ENCODE data around the gene ICAM1. TPM values are rescaled to one million over a fixed set of nuclear protein-coding genes. Genes with fewer than 3 reads are reported as not detected.

Gene ICAM1
- polyA plus RNA-seq, 1 of the 3 experiments (the other 2 are of a cell fraction): 14.5 TPM

GRCh38 chr19:10299545-10300458 is 28.9 kb downstream of the ICAM1 start:
- Histone ChIP-seq H3K9ac (no peak overlapping the region), H3K36me3 (replicated peaks in 1 of 2; ENCODE audit: control insufficient read depth in 1 of 2, insufficient read depth in 2 of 2, low read length in 1 of 2) (no peaks in the 10 kb centered on the region), H3K79me2 (ENCODE audit: insufficient read depth) (no peaks in the 10 kb centered on the region), H3K27me3 (ENCODE audit: insufficient read depth) (no peaks in the 10 kb centered on the region), H4K20me1 (ENCODE audit: insufficient read depth) (no peaks in the 10 kb centered on the region), H3K4me1 (ENCODE audit: control insufficient read depth in 1 of 2, insufficient read depth in 2 of 2, low read depth in 1 of 2, low read length in 1 of 2) (no peaks in the 10 kb centered on the region; a peak in 1 of 4 replicates), H3K9me2 (no peaks in the 10 kb centered on the region), H3K27ac (ENCODE audit: low read depth in 2 of 2, low read length in 1 of 2) (no peak overlapping the region), H3K4me2 (no peak overlapping the region), H3F3A (replicated peaks; ENCODE audit: insufficient read depth) (peaks cover 4% of the 10 kb centered on the region), H2AFZ (ENCODE audit: low read depth) (no peak overlapping the region), H3K9me3 (no peaks in the 10 kb centered on the region), H3K4me3 (ENCODE audit: low read depth in 2 of 2, low read length in 1 of 2) (no peak overlapping the region)
- DNase-seq: no peak
- ChIA-PET POLR2A (no interaction called here), CTCF (interaction anchor here (0.6 to 1.5 kb wide), 5 partner anchors 10 to 315 kb away, joined by 3 read pairs; partner anchors contain the start of gene ICAM5)
- TF ChIP-seq TAF1 (IDR thresholded peaks at IDR 0.05; ENCODE audit: borderline replicate concordance, low read depth, low read length) (no peak), ZBTB33 (IDR thresholded peaks at IDR 0.05; ENCODE audit: borderline replicate concordance, low read depth) (no peak), PBX3 (IDR thresholded peaks at IDR 0.05) (no peak), CTCF (IDR thresholded peaks at IDR 0.05) (no peak), CHD2 (IDR thresholded peaks at IDR 0.05; ENCODE audit: low read length, partially characterized antibody) (no peak), NFIC (IDR thresholded peaks at IDR 0.05; ENCODE audit: borderline replicate concordance) (no peak), USF2 (IDR thresholded peaks at IDR 0.05; ENCODE audit: borderline replicate concordance, low read depth, low read length) (no peak), SMC3 (IDR thresholded peaks at IDR 0.05; ENCODE audit: low read depth, low read length) (no peak), FOSL2 (IDR thresholded peaks at IDR 0.05; ENCODE audit: borderline replicate concordance, low read depth) (no peak), EZH2phosphoT487 (IDR thresholded peaks at IDR 0.05; ENCODE audit: borderline replicate concordance, low read depth) (no peak), EP300 (IDR thresholded peaks at IDR 0.05; ENCODE audit: borderline replicate concordance in 1 of 2, low read depth in 1 of 2, low read length in 1 of 2) (no peak), RAD21 (IDR thresholded peaks at IDR 0.05; ENCODE audit: low read length) (no peak), MEF2A (IDR thresholded peaks at IDR 0.05; ENCODE audit: borderline replicate concordance, low read depth) (no peak), RFX5 (IDR thresholded peaks at IDR 0.05; ENCODE audit: low read length) (no peak), FOXM1 (IDR thresholded peaks at IDR 0.05; ENCODE audit: low read depth) (no peak), TCF12 (IDR thresholded peaks at IDR 0.05) (no peak), GABPA (IDR thresholded peaks at IDR 0.05; ENCODE audit: low read depth) (no peak), IRF3 (IDR thresholded peaks at IDR 0.05; ENCODE audit: low read depth, low read length) (no peak), RXRA (IDR thresholded peaks at IDR 0.05; ENCODE audit: borderline replicate concordance, low read depth) (no peak)
- 65% methylated on average over 11 of the region's 14 CpGs for WGBS (ENCODE audit: low lambda C conversion rate)
